Gastrocnemius medialis (tissue), 4 donors: ENCODE data around the gene PRELID1.

ENCODE experiments used
- POLR2A ChIP-seq, 2 donors: fragments of 450-650 bp; IDR thresholded peaks; one replicate each; pipeline ENCODE4 v1.6.1; 2017; ENCODE audit warnings: antibody characterized with exemption in 2 of 2, mild to moderate bottlenecking in 2 of 2, moderate library complexity in 2 of 2
- TF ChIP-seq, protein P1 (sequence below), 5 experiments: fragments of 450-650 bp in 3 of 5; fragments of 200-600 bp in 2 of 5; sonication (generic) in 2 of 5; IDR thresholded peaks in 4 of 5; conservative IDR thresholded peaks in 1 of 5; 1 replicate in 4 of 5; 2 replicates in 1 of 5; pipeline ENCODE4 v1.5.1; 2016 to 2019; ENCODE audit warnings: antibody characterized with exemption in 5 of 5, mild to moderate bottlenecking in 3 of 5, moderate library complexity in 3 of 5

DNA sequence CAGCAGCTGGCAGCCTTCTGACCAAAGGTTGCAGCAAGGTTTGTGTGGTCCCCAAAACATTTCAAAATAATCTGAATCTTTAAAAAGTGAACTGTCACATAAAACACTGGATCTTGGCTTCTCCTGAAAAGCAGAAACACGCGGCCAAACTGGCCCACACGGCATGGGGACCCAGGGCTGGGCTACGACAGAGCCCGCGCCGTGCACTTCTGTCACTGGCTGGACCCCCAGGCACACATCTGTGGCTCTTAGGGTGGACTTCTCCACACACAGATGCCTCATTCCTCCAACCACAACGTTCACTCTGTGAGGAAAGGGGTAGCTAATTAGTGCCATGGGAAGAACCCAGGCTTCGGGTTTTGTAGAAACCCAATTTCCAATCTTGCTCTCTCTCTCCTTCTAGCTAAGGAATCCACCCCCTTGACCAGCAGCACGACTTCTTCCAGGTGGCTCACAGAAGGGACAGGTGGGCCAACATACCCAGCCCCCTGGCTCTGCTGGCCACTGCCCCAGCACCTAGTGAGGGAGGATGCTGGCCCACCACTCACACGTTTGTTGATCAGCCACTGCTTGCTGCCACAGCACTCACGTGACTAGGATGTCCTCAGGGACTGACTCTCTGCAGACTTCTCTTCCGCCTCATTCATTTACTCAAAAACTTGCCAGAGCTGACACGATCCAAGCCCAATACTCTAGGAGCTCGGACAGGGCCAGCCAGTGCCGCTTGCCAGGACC is 30.0 kb downstream of the PRELID1 start:
- TF ChIP-seq, protein P1, sequence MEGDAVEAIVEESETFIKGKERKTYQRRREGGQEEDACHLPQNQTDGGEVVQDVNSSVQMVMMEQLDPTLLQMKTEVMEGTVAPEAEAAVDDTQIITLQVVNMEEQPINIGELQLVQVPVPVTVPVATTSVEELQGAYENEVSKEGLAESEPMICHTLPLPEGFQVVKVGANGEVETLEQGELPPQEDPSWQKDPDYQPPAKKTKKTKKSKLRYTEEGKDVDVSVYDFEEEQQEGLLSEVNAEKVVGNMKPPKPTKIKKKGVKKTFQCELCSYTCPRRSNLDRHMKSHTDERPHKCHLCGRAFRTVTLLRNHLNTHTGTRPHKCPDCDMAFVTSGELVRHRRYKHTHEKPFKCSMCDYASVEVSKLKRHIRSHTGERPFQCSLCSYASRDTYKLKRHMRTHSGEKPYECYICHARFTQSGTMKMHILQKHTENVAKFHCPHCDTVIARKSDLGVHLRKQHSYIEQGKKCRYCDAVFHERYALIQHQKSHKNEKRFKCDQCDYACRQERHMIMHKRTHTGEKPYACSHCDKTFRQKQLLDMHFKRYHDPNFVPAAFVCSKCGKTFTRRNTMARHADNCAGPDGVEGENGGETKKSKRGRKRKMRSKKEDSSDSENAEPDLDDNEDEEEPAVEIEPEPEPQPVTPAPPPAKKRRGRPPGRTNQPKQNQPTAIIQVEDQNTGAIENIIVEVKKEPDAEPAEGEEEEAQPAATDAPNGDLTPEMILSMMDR (IDR thresholded peaks at IDR 0.05 in 4 of 5, conservative IDR thresholded peaks at IDR 0.05 in 1 of 5) = no peak
- no peak for TF ChIP-seq POLR2A (IDR thresholded peaks at IDR 0.05)
